Mucosa of rectum (tissue), 2 donors: ENCODE data around the gene CCDC198.

ENCODE experiments used
- H3K27ac ChIP-seq, 2 donors: one replicate each; pipeline ENCODE4 v1.7.0; 2013; ENCODE audit warnings: inconsistent platforms in 2 of 2, low read depth in 2 of 2, low read length in 2 of 2
- H3K27me3 ChIP-seq, 2 donors: one replicate each; pipeline ENCODE4 v1.7.0; 2013; ENCODE audit warnings: low read length in 2 of 2; ENCODE audit not compliant: control insufficient read depth in 2 of 2, insufficient read depth in 2 of 2
- H3K36me3 ChIP-seq, 2 donors: one replicate each; pipeline ENCODE4 v1.7.0; 2013; ENCODE audit warnings: low read length in 2 of 2; ENCODE audit not compliant: control insufficient read depth in 2 of 2, insufficient read depth in 2 of 2
- H3K4me1 ChIP-seq, 2 donors: one replicate each; pipeline ENCODE4 v1.7.0; 2013; ENCODE audit warnings: low read length in 2 of 2, mild to moderate bottlenecking in 1 of 2; ENCODE audit not compliant: control insufficient read depth in 2 of 2, insufficient read depth in 2 of 2
- H3K4me3 ChIP-seq, 2 donors: one replicate each; pipeline ENCODE4 v1.7.0; 2013; ENCODE audit warnings: low read length in 2 of 2
- H3K9ac ChIP-seq, 2 donors: one replicate each; pipeline ENCODE4 v1.7.0; 2013; ENCODE audit warnings: low read length in 2 of 2, low read depth in 1 of 2, mild to moderate bottlenecking in 1 of 2
- H3K9me3 ChIP-seq, 2 donors: one replicate each; pipeline ENCODE4 v1.7.0; 2013; ENCODE audit warnings: low read length in 2 of 2; ENCODE audit not compliant: control insufficient read depth in 2 of 2
- donor health status: healthy.
- donor health status: Normal muscosa, but diverticular disease.

Gene CCDC198

GRCh38 chr14:57470909-57471308 is 22.7 kb downstream of the CCDC198 start:
- H3K4me3 ChIP-seq: no peak overlapping the region
- no peak overlapping the region for H3K27ac ChIP-seq
- H3K36me3 ChIP-seq: no peaks in the 10 kb centered on the region
- H3K4me1 ChIP-seq: no peaks in the 10 kb centered on the region
- H3K9me3 ChIP-seq: no peaks in the 10 kb centered on the region
- H3K27me3 ChIP-seq: no peaks in the 10 kb centered on the region
- no peak overlapping the region for H3K9ac ChIP-seq

- Histone ChIP-seq H3K27ac (no peak overlapping the region), H3K27me3 (no peaks in the 10 kb centered on the region), H3K4me1 (no peaks in the 10 kb centered on the region), H3K9ac (no peak overlapping the region), H3K9me3 (no peaks in the 10 kb centered on the region), H3K36me3 (no peaks in the 10 kb centered on the region), H3K4me3 (no peak overlapping the region)
These were observed 29.5 kb downstream of the CCDC198 start for GRCh38 chr14:57464008-57464730.

GRCh38 chr14:57462551-57462950 is 31.1 kb downstream of the CCDC198 start:
- Histone ChIP-seq H3K27me3 (no peaks in the 10 kb centered on the region), H3K9ac (no peak overlapping the region), H3K4me3 (no peak overlapping the region), H3K27ac (no peak overlapping the region), H3K36me3 (no peaks in the 10 kb centered on the region), H3K9me3 (no peaks in the 10 kb centered on the region), H3K4me1 (no peaks in the 10 kb centered on the region)

DNA sequence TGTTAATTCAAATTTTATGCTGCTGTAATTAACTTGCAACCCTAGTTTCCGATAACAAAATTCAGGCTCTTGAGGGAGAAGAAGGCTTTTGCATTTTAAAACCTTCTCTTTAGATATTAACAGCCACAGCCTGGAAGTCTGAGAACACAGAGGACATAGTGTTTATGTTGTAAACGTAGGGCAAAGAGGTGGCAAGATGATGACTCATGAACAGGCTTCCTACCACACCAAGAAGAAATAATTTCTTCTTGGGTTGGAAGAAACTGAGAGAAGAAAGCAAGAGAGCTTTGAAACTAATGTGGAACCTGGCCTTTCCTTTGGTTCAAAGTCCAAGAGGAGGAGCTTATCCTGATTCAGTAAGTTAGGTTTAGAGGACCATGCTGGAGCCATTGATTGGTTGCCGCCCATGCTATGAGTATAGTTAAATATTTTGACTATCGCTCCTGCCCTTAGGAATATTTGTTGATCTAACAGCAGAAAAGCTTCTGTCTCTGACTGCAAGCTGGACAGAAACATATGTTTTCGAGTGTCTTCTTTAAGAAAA is 31.8 kb downstream of the CCDC198 start:
- no peaks in the 10 kb centered on the region for H3K27me3 ChIP-seq
- H3K4me3 ChIP-seq: no peak overlapping the region
- H3K36me3 ChIP-seq: no peaks in the 10 kb centered on the region
- no peaks in the 10 kb centered on the region for H3K9me3 ChIP-seq
- H3K9ac ChIP-seq: no peak overlapping the region
- H3K4me1 ChIP-seq: no peaks in the 10 kb centered on the region
- no peak overlapping the region for H3K27ac ChIP-seq

DNA sequence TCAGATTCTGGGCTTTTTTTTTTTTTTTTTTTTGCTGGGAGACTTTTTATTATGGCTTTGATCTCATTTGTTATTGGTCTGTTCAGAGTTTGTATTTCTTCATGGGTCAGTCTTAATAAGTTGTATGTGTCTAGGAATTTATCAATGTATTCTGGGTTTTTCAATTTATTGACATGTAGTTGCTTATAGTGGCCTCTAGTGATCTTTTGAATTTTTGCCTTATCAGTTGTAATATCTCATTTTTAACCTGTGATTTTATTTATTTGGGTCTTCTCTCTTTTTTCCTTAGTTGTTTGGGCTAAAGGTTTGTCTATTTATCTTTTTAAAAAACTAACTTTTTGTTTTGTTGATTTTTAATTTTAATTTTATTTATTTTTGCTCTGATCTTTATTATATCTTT is 57.7 kb downstream of the CCDC198 start:
- Histone ChIP-seq H3K27me3 (no peaks in the 10 kb centered on the region), H3K4me3 (no peak overlapping the region), H3K9me3 (no peaks in the 10 kb centered on the region), H3K27ac (no peak overlapping the region), H3K9ac (no peak overlapping the region), H3K36me3 (no peaks in the 10 kb centered on the region), H3K4me1 (no peaks in the 10 kb centered on the region)

- H3K4me1 ChIP-seq: peaks cover 0 to 3% of the 10 kb centered on the region in 2 donors
- no peak overlapping the region for H3K9ac ChIP-seq
- H3K4me3 ChIP-seq: no peak overlapping the region
- no peaks in the 10 kb centered on the region for H3K9me3 ChIP-seq
- no peak overlapping the region for H3K27ac ChIP-seq
- no peaks in the 10 kb centered on the region for H3K27me3 ChIP-seq
- no peaks in the 10 kb centered on the region for H3K36me3 ChIP-seq
These were observed 72.7 kb downstream of the CCDC198 start for GRCh38 chr14:57420986-57421385.

DNA sequence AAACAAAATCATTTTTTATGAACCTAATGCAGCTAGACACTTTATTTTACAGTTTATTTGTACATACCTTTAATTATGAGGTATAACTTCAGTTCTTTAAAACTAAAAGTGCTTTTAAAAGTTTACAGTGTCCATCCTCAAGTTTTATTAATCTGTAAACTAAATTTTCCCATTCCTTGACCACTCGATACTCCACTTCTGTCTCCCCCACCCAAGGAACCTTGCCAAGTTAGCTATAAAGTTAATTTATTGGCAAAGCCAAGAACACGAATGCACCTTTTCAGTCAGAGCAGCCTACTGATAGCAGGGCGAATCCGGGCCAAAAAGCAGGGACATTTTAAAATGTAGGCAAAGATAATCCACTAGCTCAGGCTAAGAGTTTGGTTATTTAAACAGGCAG is 73.6 kb downstream of the CCDC198 start:
- Histone ChIP-seq H3K4me3 (no peak overlapping the region), H3K36me3 (no peaks in the 10 kb centered on the region), H3K27me3 (no peaks in the 10 kb centered on the region), H3K27ac (no peak overlapping the region), H3K4me1 (peaks cover 0 to 3% of the 10 kb centered on the region in 2 donors), H3K9me3 (no peaks in the 10 kb centered on the region), H3K9ac (no peak overlapping the region)
